NCI-H2196 (cell line): ENCODE results near the gene KCNMA1.

Experiments
- DNase-seq: peaks from one replicate; lab custom pipeline; 2025; ENCODE audit not compliant: unreplicated experiment; lab: John Stamatoyannopoulos, UW

The KCNMA1 gene

GRCh38 chr10:77176232-77176631, 461.4 kb downstream of the KCNMA1 start:
- DNase-seq = no peak

GRCh38 chr10:77175631-77176222, 461.9 kb downstream of the KCNMA1 start:
- no peak for DNase-seq

GRCh38 chr10:77173615-77174461, 463.8 kb downstream of the KCNMA1 start:
- DNase-seq = peak; percentile 55

- DNase-seq = no peak
Observed at GRCh38 chr10:77172086-77172485, 465.5 kb downstream of the KCNMA1 start.

- no peak for DNase-seq
Observed at GRCh38 chr10:77168861-77169260, 468.7 kb downstream of the KCNMA1 start.

- no peak for DNase-seq
Observed at GRCh38 chr10:77168161-77168560, 469.4 kb downstream of the KCNMA1 start.

- DNase-seq = peak; percentile 44
Observed at GRCh38 chr10:77165445-77166208, 472.0 kb downstream of the KCNMA1 start.

GRCh38 chr10:77164616-77165311, 472.8 kb downstream of the KCNMA1 start:
- DNase-seq = no peak

GRCh38 chr10:77163670-77164348, 473.8 kb downstream of the KCNMA1 start:
- no peak for DNase-seq

- no peak for DNase-seq
Observed at GRCh38 chr10:77162697-77163096, 474.9 kb downstream of the KCNMA1 start.

- DNase-seq = peak; percentile 35
Observed at GRCh38 chr10:77160679-77161078, 476.9 kb downstream of the KCNMA1 start.

- DNase-seq = no peak
Observed at GRCh38 chr10:77159538-77160110, 478.0 kb downstream of the KCNMA1 start.

- no peak for DNase-seq
Observed at GRCh38 chr10:77158666-77159065, 478.9 kb downstream of the KCNMA1 start.

GRCh38 chr10:77157248-77158019, 480.2 kb downstream of the KCNMA1 start:
- DNase-seq = no peak

GRCh38 chr10:77156406-77156879, 481.2 kb downstream of the KCNMA1 start:
- no peak for DNase-seq

- DNase-seq = no peak
Observed at GRCh38 chr10:77152256-77152655, 485.4 kb downstream of the KCNMA1 start.

GRCh38 chr10:77151408-77151807, 486.2 kb downstream of the KCNMA1 start:
- no peak for DNase-seq

GRCh38 chr10:77149706-77150105, 487.9 kb downstream of the KCNMA1 start:
- DNase-seq = no peak

- DNase-seq = no peak
Observed at GRCh38 chr10:77149001-77149400, 488.6 kb downstream of the KCNMA1 start.
